Hypothalamus (tissue), 51 donors: ENCODE measurements around the gene RHBDL3.
"Not testable (repeated sequence)": the region's sequence is repeated elsewhere in the genome, so short reads cannot be mapped to it uniquely, and the experiment has no call there.

Experiments used
- DNase-seq, 51 donors: peaks; one replicate each; lab custom pipeline; 2025; lab: John Stamatoyannopoulos, UW

Gene RHBDL3

DNA sequence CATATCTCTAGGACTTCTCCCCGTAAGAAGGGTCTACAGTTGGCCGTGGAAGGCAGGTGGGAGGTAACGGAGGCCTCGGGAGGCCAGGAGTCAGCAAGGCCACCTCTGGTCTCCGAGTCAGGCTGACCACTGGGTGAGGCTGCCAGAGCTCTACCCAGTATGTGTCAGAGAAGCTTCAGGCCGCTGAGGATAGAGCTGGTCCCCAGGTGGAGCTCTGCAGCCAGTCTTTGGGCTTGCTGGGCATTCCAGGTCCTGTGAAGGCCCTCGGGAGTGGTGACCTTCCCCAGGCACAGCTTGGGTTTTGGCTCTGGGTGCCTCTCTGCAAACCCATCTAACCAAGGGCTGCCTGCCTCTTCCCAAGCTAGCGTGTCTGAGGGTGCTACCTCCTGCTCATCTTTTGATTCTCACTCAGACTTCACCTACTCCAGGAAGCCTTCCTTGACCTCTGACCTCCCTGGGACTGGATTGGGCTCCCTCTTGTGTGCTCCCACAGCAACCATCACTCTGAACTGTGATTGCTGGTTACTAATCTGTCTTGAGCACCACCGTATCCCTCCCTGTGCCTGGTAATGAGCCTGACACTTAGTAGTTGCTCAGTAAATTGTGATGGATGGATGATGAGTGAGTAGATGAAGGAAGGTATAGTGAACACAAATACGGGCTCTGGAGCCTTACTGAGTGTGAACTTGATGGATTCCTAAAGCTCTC is 22.3 kb downstream of the RHBDL3 start:
- DNase-seq = no peak

DNA sequence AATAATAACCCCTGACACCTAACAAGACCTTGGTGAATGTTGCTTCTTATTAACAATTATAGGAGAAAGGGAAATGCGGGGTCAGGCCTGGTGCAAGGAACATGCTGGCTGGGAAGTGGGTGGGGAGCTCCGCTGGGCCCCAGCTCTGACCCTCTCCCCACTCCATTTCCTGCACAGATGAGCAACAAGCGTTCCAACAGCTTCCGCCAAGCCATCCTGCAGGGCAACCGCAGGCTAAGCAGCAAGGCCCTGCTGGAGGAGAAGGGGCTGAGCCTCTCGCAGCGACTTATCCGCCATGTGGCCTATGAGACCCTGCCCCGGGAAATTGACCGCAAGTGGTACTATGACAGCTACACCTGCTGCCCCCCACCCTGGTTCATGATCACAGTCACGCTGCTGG is 23.0 kb downstream of the RHBDL3 start:
- no peak for DNase-seq

GRCh38 chr17:32289471-32290070 is 23.9 kb downstream of the RHBDL3 start:
- DNase-seq = no peak

DNA sequence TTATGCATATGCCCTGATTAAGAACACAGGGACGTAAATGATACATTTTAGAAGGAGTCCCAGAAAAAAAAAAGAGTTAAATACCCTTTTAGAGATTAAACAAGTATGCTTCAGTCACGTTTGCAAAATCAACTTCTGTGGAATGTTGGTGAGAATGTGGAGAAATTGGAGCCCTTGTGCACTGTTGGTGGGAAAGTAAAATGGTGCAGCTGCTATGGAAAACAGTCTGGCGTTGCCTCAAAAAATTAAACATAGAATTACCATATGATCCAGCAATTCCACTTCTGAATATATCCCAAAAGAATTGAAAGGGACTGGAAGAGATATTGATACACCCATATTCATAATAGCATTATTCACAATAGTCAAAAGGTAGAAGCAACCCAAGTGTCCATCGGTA is 26.5 kb downstream of the RHBDL3 start:
- no peak for DNase-seq

DNA sequence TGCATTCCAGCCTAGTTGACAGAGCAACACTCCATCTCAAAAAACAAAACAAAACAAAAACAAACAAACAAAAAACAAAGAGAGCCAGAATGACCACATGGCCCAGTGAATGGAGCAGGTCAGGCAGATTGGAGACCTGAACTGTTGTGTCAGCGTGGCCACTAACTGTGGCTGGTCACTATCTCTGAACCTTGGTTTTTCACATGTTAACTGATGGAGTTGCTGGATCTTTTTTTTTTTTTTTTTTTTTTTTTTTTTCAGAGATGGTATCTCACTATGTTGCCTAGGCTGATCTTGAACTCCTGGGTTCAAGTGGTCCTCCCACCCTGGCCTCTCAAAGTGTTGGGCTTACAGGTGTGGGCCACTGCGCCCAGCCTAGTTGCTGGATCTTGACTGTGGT is 31.8 kb downstream of the RHBDL3 start:
- no peak for DNase-seq

DNA sequence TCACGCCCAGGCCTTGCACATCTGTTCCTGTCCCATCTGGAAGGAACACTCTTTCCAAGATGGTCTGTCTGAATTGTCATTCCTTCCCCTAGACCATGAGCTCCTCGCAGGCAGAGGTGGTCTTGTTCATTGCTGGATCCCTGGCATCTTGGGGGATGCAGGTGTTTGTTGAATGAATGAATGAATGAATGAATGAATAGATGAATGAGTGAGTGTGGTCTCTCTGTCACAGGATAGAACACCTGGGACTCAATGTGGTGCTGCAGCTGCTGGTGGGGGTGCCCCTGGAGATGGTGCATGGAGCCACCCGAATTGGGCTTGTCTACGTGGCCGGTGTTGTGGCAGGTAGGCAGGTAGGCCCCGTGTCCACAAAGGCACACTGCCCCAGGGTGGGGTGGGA is 32.2 kb downstream of the RHBDL3 start:
- DNase-seq = no peak

DNA sequence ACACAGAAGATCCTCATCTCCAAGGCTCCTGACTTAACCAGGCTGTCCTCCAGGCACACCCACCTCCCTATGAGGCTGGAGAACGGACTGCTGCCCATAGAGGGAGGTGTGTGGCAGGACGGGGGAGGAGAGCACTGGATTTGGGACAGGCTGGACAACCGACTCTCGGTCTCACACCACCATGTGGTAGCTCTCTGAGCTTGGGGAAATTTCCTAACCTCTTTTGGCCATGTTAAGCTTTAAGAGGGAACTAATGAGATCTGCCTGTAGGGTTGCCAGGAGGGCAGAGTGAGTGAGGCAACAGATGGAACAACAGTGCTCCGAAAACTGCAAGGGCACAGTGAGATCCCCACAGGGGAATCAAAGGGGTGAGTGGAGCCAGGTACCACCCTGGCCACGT is 32.7 kb downstream of the RHBDL3 start:
- no peak for DNase-seq

- DNase-seq = no peak
These were observed 33.3 kb downstream of the RHBDL3 start for GRCh38 chr17:32298721-32299579.

- DNase-seq = no peak
These were observed 34.0 kb downstream of the RHBDL3 start for GRCh38 chr17:32299580-32300164.

- DNase-seq = no peak
These were observed 36.4 kb downstream of the RHBDL3 start for GRCh38 chr17:32302037-32302436.

GRCh38 chr17:32302860-32303649 is 37.4 kb downstream of the RHBDL3 start:
- DNase-seq = no peak

GRCh38 chr17:32303781-32304288 is 38.2 kb downstream of the RHBDL3 start:
- DNase-seq = peak in 1 of 51 donors; percentile 24

DNA sequence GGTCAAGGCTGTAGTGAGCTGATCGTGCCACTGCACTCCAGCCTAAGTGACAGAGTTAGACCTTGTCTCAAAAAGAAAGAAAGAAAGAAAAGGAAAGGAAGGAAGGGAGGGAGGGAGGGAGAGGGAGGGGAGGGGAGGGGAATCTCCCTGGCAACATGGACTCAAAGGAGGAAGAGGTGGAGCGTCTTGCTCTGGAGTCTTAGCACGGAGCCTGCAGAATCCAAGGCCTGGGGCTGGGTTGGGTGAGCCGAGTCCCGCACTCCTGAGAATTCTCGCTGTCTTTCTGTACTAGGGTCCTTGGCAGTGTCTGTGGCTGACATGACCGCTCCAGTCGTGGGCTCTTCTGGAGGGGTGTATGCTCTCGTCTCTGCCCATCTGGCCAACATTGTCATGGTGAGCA is 39.4 kb downstream of the RHBDL3 start:
- DNase-seq = peak in 1 of 51 donors; percentile 12

DNA sequence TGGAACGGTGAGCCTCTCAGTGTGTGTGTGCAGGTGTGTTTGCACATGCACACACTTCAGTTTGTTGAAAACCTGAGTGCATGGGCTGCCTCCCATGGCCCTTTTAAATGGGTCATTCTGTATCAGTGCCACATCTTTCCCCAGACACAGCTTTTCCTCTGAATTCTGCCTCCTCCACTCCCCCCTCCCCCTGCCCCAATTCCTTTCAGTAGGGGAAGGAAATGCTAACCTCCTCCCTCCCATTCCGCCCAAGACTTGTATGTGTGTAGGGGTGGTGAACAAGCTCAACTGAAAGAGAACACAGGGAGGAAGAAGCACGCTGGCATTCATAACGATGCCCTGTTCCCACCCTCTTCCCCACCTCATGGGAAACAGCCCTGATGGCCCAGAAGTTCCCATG is 42.0 kb downstream of the RHBDL3 start:
- no peak for DNase-seq

DNA sequence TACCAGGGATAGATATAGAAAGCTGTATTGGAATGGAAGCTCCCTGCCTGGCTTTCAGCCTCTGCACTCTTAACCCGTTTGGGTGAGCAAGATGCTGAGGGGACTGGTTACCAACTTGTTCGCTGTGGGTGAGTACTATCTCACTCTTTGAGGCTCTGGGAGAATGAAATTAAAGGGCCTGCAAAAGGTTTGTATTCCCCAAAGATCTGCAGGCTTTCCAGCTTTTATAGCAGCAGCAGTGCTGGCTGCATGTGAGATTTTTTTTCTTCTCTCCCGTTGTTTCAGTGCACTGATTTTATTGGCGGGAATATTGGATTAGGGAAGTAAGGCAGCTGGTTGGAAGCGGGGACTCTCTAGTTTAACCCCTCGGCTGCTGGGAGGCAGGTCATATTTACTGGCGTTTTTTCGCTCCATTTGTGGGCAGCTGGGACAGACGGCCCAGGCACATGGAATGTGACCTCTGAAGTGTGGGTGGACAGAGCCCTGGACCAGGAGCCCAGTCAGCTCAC is 45.5 kb downstream of the RHBDL3 start:
- DNase-seq = peak in 1 of 51 donors; percentile 17

GRCh38 chr17:32314636-32315035 is 49.0 kb downstream of the RHBDL3 start:
- no peak for DNase-seq

DNA sequence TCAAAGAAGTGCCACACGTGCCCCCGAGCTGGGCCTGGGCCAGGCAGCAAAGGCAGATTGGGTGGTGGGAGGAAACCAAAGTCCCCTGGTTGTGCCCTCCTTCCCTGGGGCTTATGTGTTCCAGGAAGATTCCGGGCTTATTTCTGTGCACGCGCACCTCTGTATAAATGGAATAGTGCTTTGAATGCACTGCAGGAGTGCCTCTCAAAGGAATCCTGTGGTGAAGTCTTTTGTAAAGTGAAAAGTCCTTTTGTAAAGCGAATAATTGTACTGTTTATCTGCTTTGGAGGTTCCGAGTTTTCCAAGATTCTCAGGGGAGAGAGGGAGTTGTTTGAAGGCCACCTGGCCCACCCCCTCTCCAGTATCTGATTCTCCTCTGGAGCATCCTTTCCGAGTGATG is 49.5 kb downstream of the RHBDL3 start:
- DNase-seq = no peak

DNA sequence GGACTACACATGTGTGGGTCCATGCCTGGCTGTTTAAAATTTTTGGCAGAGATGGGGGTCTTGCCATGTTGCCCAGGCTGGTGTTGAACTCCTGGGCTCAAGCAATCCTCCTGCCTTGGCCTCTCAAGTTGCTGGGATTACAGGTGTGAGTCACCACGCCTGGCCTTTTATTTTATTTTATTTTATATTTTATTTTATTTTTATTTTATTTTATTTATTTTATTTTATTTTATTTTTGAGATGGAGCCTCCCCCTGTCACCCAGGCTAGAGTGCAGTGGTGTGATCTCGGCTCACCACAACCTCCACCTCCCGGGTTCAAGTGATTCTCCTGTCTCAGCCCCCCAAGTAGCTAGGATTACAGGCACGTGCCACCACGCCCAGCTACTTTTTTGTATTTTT is 51.0 kb downstream of the RHBDL3 start:
- DNase-seq = not testable (repeated sequence)

- DNase-seq = no peak
These were observed 51.7 kb downstream of the RHBDL3 start for GRCh38 chr17:32317353-32317752.

DNA sequence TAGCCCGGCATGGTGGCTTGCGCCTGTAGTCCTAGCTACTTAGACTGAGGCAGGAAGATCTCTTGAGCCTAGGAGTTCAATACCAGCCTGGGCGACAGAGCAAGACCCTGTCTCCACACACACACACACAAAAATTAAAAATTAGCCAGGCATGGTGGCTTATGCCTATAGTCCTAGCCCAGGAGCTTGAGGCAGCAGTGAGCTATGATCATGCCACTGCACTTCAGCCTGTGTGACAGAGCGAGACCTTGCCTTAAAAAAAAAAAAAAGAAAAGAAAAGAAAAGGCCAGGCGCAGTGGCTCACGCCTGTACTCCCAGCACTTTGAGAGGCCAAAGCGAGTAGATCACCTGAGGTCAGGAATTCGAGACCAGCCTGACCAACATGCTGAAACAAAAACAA is 52.4 kb downstream of the RHBDL3 start:
- DNase-seq = no peak
